ENCODE measurements around the gene CDHR5. TPM values are rescaled to one million over a fixed set of nuclear protein-coding genes. Genes with fewer than 3 reads are reported as not detected.

Gene CDHR5
- polyA plus RNA-seq, 1 donor, result 763 TPM

GRCh38 chr11:610146-610801 lies 14.5 kb downstream of the CDHR5 start:
- DNase-seq, result no peak
- Histone ChIP-seq H3K27me3 (ENCODE audit: control insufficient read depth, insufficient read depth, low read length) (no peaks in the 10 kb centered on the region), H3K27ac (ENCODE audit: low read length) (no peak overlapping the region), H3K4me1 (ENCODE audit: control insufficient read depth, insufficient read depth, low read length) (peaks cover 20% of the 10 kb centered on the region), H3K36me3 (ENCODE audit: control insufficient read depth, insufficient read depth, low read length) (peaks cover 87% of the 10 kb centered on the region), H3K4me3 (ENCODE audit: low read length) (no peak overlapping the region), H3K9me3 (ENCODE audit: control insufficient read depth, low read depth, low read length) (peaks cover 19% of the 10 kb centered on the region)
- no CpG with 5 or more reads among the region's 18 CpGs for WGBS (ENCODE audit: insufficient coverage, low lambda C conversion rate)

DNA sequence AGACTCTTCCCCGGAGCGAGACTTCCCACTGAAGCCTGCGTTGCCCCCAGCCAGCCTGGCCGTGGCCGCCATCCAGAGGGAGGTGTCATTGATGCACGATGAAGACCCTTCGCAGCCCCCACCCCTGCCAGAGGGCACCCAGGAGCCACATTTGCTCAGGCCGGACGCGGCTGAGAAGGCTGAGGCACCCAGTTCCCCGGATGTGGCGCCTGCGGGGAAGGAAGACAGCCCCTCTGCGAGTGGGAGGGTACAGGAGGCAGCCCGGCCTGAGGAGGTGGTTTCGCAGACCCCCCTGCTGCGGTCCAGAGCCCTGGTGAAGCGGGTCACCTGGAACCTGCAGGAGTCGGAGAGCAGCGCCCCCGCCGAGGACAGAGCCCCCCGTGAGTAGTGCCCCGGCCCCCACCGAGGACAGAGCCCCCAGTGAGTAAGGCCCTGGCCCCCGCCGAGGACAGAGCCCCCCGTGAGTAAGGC lies 15.4 kb downstream of the CDHR5 start:
- H3K27ac ChIP-seq (ENCODE audit: low read length), result no peak overlapping the region
- WGBS (ENCODE audit: insufficient coverage, low lambda C conversion rate), result no CpG with 5 or more reads among the region's 28 CpGs
- DNase-seq, result no peak
- no peak overlapping the region for H3K4me3 ChIP-seq (ENCODE audit: low read length)
- H3K9me3 ChIP-seq (ENCODE audit: control insufficient read depth, low read depth, low read length), result peaks cover 19% of the 10 kb centered on the region
- H3K36me3 ChIP-seq (ENCODE audit: control insufficient read depth, insufficient read depth, low read length), result peaks cover 93% of the 10 kb centered on the region
- peaks cover 13% of the 10 kb centered on the region for H3K4me1 ChIP-seq (ENCODE audit: control insufficient read depth, insufficient read depth, low read length)
- H3K27me3 ChIP-seq (ENCODE audit: control insufficient read depth, insufficient read depth, low read length), result no peaks in the 10 kb centered on the region

DNA sequence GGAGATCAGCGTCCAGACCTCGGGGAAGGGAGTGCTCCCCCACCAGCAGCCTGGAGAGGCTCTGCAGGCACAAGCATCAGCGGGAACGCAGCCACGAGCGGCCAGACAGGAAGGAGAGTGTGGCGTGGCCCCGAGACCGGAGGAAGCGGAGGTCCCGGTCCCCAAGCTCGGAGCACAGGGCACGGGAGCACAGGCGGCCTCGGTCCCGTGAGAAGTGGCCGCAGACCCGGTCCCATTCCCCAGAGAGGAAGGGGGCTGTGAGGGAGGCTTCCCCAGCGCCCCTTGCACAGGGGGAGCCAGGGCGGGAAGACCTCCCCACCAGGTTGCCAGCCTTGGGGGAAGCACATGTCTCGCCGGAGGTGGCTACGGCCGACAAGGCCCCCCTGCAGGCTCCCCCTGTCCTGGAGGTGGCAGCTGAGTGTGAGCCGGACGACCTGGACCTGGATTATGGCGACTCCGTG lies 15.9 kb downstream of the CDHR5 start:
- peaks cover 8% of the 10 kb centered on the region for H3K4me1 ChIP-seq (ENCODE audit: control insufficient read depth, insufficient read depth, low read length)
- H3K36me3 ChIP-seq (ENCODE audit: control insufficient read depth, insufficient read depth, low read length), result peaks cover 95% of the 10 kb centered on the region
- H3K9me3 ChIP-seq (ENCODE audit: control insufficient read depth, low read depth, low read length), result peaks cover 19% of the 10 kb centered on the region
- no CpG with 5 or more reads among the region's 28 CpGs for WGBS (ENCODE audit: insufficient coverage, low lambda C conversion rate)
- H3K27me3 ChIP-seq (ENCODE audit: control insufficient read depth, insufficient read depth, low read length), result no peaks in the 10 kb centered on the region
- H3K4me3 ChIP-seq (ENCODE audit: low read length), result no peak overlapping the region
- DNase-seq, result no peak
- H3K27ac ChIP-seq (ENCODE audit: low read length), result no peak overlapping the region

- Histone ChIP-seq H3K4me1 (ENCODE audit: control insufficient read depth, insufficient read depth, low read length) (peaks cover 3% of the 10 kb centered on the region), H3K27me3 (ENCODE audit: control insufficient read depth, insufficient read depth, low read length) (no peaks in the 10 kb centered on the region), H3K36me3 (ENCODE audit: control insufficient read depth, insufficient read depth, low read length) (peaks cover 99% of the 10 kb centered on the region), H3K4me3 (ENCODE audit: low read length) (no peak overlapping the region), H3K27ac (ENCODE audit: low read length) (no peak overlapping the region), H3K9me3 (ENCODE audit: control insufficient read depth, low read depth, low read length) (peaks cover 17% of the 10 kb centered on the region)
- WGBS (ENCODE audit: insufficient coverage, low lambda C conversion rate), result 100% methylated on average over 2 of the region's 45 CpGs
- no peak for DNase-seq
Observed at GRCh38 chr11:607971-608659, 16.6 kb downstream of the CDHR5 start.

DNA sequence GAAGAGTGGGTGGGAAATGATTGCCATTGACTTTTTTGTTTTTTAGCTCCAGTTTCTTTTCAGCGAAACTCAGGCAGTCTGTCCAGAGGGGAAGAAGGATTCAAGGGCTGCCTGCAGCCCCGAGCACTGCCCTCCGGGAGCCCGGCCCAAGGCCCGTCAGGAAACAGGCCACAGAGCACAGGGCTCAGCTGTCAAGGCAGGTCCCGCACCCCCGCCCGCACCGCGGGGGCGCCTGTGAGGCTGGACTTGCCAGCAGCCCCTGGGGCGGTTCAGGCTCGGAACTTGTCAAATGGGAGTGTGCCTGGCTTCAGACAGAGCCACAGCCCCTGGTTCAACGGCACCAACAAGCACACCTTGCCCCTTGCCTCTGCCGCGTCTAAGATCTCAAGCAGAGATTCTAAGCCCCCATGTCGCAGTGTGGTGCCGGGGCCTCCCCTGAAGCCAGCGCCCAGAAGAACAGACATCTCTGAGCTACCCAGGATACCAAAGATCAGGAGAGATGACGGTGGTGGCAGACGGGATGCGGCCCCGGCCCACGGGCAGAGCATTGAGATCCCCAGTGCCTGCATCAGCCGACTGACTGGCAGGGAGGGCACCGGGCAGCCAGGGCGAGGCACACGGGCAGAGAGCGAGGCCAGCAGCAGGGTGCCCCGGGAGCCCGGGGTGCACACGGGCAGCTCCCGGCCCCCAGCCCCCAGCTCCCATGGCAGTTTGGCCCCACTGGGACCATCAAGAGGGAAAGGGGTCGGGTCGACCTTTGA lies 17.6 kb downstream of the CDHR5 start:
- Histone ChIP-seq H3K4me3 (ENCODE audit: low read length) (no peak overlapping the region), H3K36me3 (ENCODE audit: control insufficient read depth, insufficient read depth, low read length) (peaks cover 96% of the 10 kb centered on the region), H3K9me3 (ENCODE audit: control insufficient read depth, low read depth, low read length) (peaks cover 13% of the 10 kb centered on the region), H3K27ac (ENCODE audit: low read length) (no peak overlapping the region), H3K4me1 (ENCODE audit: control insufficient read depth, insufficient read depth, low read length) (no peaks in the 10 kb centered on the region), H3K27me3 (ENCODE audit: control insufficient read depth, insufficient read depth, low read length) (no peaks in the 10 kb centered on the region)
- WGBS (ENCODE audit: insufficient coverage, low lambda C conversion rate), result no CpG with 5 or more reads among the region's 35 CpGs
- no peak for DNase-seq

GRCh38 chr11:606245-606644 lies 18.5 kb downstream of the CDHR5 start:
- no peaks in the 10 kb centered on the region for H3K27me3 ChIP-seq (ENCODE audit: control insufficient read depth, insufficient read depth, low read length)
- H3K27ac ChIP-seq (ENCODE audit: low read length), result no peak overlapping the region
- WGBS (ENCODE audit: insufficient coverage, low lambda C conversion rate), result no CpG with 5 or more reads among the region's 19 CpGs
- peaks cover 96% of the 10 kb centered on the region for H3K36me3 ChIP-seq (ENCODE audit: control insufficient read depth, insufficient read depth, low read length)
- DNase-seq, result no peak
- peaks cover 13% of the 10 kb centered on the region for H3K9me3 ChIP-seq (ENCODE audit: control insufficient read depth, low read depth, low read length)
- no peak overlapping the region for H3K4me3 ChIP-seq (ENCODE audit: low read length)
- H3K4me1 ChIP-seq (ENCODE audit: control insufficient read depth, insufficient read depth, low read length), result no peaks in the 10 kb centered on the region

DNA sequence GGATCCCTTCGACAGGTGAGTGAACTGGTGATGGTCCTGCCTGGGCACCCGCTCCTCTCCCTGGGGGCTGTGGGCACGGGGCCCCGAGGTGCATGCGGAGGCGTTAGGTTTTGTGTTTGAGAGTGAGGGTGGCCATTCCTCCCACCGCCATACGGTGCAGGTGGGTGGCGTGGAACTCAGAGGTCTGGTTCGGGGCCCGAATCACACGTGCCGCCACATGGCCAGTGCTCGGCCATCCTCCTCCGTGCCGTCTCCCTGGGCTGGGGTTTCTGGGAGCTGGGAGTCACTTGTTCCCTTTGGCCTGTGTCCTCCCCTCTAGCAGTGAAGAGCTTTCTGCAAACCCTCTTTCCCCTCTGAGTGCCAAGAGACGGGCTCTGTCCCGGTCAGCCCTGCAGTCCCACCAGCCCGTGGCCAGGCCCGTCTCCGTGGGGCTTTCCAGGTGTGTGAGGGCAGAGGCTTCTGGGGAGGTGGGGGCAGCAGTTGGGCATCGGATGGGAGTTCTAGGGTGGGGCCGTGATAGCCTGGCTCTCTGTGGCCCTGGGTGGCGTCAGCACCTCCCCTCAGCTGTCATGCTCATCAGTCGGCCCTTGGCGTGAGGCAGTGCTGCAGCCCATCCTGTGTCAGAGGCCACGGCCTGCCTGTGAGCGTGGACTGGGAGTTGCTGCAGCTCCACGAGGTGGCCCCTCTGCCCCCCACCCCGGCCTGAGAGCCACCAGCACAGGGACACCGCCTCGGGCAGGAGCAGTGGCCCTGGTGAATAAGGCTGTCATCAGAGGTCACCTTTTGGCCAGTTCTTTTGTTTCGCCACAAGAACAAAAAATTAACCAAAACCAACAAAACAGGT lies 19.2 kb downstream of the CDHR5 start:
- WGBS (ENCODE audit: insufficient coverage, low lambda C conversion rate), result no CpG with 5 or more reads among the region's 33 CpGs
- no peak overlapping the region for H3K4me3 ChIP-seq (ENCODE audit: low read length)
- H3K36me3 ChIP-seq (ENCODE audit: control insufficient read depth, insufficient read depth, low read length), result peaks cover 93% of the 10 kb centered on the region
- no peak for DNase-seq
- H3K27ac ChIP-seq (ENCODE audit: low read length), result no peak overlapping the region
- H3K4me1 ChIP-seq (ENCODE audit: control insufficient read depth, insufficient read depth, low read length), result no peaks in the 10 kb centered on the region
- H3K9me3 ChIP-seq (ENCODE audit: control insufficient read depth, low read depth, low read length), result peaks cover 11% of the 10 kb centered on the region
- H3K27me3 ChIP-seq (ENCODE audit: control insufficient read depth, insufficient read depth, low read length), result no peaks in the 10 kb centered on the region

GRCh38 chr11:603154-603553 lies 21.6 kb downstream of the CDHR5 start:
- DNase-seq, result no peak
- H3K9me3 ChIP-seq (ENCODE audit: control insufficient read depth, low read depth, low read length), result peaks cover 3% of the 10 kb centered on the region
- H3K4me3 ChIP-seq (ENCODE audit: low read length), result no peak overlapping the region
- 74% methylated on average over 4 of the region's 13 CpGs for WGBS (ENCODE audit: insufficient coverage, low lambda C conversion rate)
- no peak overlapping the region for H3K27ac ChIP-seq (ENCODE audit: low read length)
- H3K4me1 ChIP-seq (ENCODE audit: control insufficient read depth, insufficient read depth, low read length), result no peaks in the 10 kb centered on the region
- H3K36me3 ChIP-seq (ENCODE audit: control insufficient read depth, insufficient read depth, low read length), result peaks cover 88% of the 10 kb centered on the region
- no peaks in the 10 kb centered on the region for H3K27me3 ChIP-seq (ENCODE audit: control insufficient read depth, insufficient read depth, low read length)

DNA sequence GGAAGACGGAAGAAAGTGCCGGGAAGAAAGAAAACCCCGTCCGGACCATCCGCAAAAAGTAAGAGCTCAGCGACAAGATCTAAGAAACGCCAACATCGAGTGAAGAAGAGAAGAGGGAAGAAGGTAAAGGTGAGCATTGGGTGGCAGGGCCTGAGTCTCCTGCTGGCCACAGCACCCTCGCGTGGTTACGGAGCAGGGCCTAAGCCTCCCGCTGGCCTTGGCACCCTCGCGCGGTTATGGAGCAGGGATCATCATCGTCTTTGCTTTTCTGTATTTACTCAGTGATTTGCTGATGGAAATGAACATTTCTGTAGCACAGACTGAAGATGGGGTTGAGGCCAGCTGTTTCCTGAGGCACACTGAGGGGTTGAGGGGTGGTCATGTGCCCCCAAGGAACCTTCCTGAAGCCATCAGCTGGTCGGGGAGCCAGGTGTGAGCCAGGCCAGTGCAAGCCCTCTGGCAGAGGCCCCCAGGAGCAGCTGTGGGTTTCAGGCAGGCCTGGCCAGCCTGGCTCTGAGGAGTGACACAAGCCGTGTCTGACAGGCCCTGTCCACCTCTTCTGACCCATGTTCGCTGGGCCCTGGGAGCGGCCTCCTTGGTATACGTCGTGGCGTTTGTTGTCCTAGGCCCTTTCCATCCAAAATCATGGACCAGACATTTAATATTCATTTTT lies 23.0 kb downstream of the CDHR5 start:
- 100% methylated on average over 1 of the region's 23 CpGs for WGBS (ENCODE audit: insufficient coverage, low lambda C conversion rate)
- Histone ChIP-seq H3K36me3 (ENCODE audit: control insufficient read depth, insufficient read depth, low read length) (peaks cover 88% of the 10 kb centered on the region), H3K27ac (ENCODE audit: low read length) (no peak overlapping the region), H3K27me3 (ENCODE audit: control insufficient read depth, insufficient read depth, low read length) (no peaks in the 10 kb centered on the region), H3K4me3 (ENCODE audit: low read length) (no peak overlapping the region), H3K4me1 (ENCODE audit: control insufficient read depth, insufficient read depth, low read length) (no peaks in the 10 kb centered on the region), H3K9me3 (ENCODE audit: control insufficient read depth, low read depth, low read length) (no peaks in the 10 kb centered on the region)
- DNase-seq, result no peak

All from large intestine (tissue), 3 donors.